SK-N-SH (cell line): ENCODE results near the gene EBLN1.

Experiments
- EP300 ChIP-seq, 2 experiments: IDR thresholded peaks; 2 replicates each; pipeline versions ENCODE4 v1.4.0 to v1.6.1; 2012; ENCODE audit warnings: borderline replicate concordance in 1 of 2, low read depth in 1 of 2, low read length in 1 of 2
- GABPA ChIP-seq: IDR thresholded peaks from 2 replicates; pipeline ENCODE4 v1.4.0; 2012; ENCODE audit warnings: low read depth, mild to moderate bottlenecking
- RAD21 ChIP-seq: IDR thresholded peaks from 2 replicates; pipeline ENCODE4 v1.6.1; 2012; ENCODE audit warnings: mild to moderate bottlenecking, low read length
- RFX5 ChIP-seq: IDR thresholded peaks from 2 replicates; pipeline ENCODE4 v1.6.1; 2012; ENCODE audit warnings: mild to moderate bottlenecking, improper control_type of control experiment, low read length
- TF ChIP-seq, protein P1 (sequence below): fragments of 200-600 bp; sonication (generic); IDR thresholded peaks from 2 replicates; pipeline ENCODE4 v1.6.1; 2017; ENCODE audit warnings: antibody characterized with exemption, mild to moderate bottlenecking, moderate library complexity

DNA sequence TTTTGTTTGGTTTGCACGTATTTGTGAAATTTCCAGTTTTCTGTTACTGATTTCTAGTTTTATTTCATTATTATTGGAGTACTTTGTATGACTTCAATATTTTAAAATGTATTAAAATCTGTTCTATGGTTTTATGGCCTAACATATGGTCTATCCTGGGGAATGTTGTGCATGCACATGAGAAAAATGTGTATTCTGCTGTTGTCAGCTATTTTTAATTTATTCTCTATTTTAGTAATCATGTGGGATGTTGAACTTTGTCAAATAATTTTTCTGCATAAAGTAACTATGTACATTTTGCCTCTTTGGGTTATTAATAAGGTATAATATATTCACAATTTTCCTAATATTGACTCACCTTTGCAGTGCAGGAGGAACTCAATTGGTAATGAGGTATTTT lies 46.7 kb downstream of the EBLN1 start:
- TF ChIP-seq EP300 (IDR thresholded peaks at IDR 0.05; ENCODE audit: borderline replicate concordance in 1 of 2, low read depth in 1 of 2, low read length in 1 of 2) = no peak
- TF ChIP-seq GABPA = no peak
- no peak for TF ChIP-seq RAD21
- TF ChIP-seq, protein P1, sequence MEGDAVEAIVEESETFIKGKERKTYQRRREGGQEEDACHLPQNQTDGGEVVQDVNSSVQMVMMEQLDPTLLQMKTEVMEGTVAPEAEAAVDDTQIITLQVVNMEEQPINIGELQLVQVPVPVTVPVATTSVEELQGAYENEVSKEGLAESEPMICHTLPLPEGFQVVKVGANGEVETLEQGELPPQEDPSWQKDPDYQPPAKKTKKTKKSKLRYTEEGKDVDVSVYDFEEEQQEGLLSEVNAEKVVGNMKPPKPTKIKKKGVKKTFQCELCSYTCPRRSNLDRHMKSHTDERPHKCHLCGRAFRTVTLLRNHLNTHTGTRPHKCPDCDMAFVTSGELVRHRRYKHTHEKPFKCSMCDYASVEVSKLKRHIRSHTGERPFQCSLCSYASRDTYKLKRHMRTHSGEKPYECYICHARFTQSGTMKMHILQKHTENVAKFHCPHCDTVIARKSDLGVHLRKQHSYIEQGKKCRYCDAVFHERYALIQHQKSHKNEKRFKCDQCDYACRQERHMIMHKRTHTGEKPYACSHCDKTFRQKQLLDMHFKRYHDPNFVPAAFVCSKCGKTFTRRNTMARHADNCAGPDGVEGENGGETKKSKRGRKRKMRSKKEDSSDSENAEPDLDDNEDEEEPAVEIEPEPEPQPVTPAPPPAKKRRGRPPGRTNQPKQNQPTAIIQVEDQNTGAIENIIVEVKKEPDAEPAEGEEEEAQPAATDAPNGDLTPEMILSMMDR = no peak
- TF ChIP-seq RFX5 = no peak
